HG03097 (cell line): ENCODE results near the gene MTRFR.
"Not testable (repeated sequence)": the region's sequence is repeated elsewhere in the genome, so short reads cannot be mapped to it uniquely, and the experiment has no call there.

ENCODE experiments used
- ATAC-seq: cut with Tn5 transposase; IDR thresholded peaks from one replicate; pipeline ENCODE4 v1.9.1; 2021; ENCODE audit not compliant: unreplicated experiment, low FRiP score

The MTRFR gene

GRCh38 chr12:123232807-123233504 lies at the start of gene MTRFR, which contains the start of gene MPHOSPH9:
MTRFR (plus strand) TSS chr12:123233436; CDS start chr12:123253675, 20,239 bp downstream.
MPHOSPH9 (minus strand) TSS chr12:123233141; CDS start chr12:123230364, 2,777 bp downstream.
- ATAC-seq = peak; percentile 79

- ATAC-seq = no peak
Measured at GRCh38 chr12:123187637-123188036, 45.6 kb upstream of the MTRFR start.

- ATAC-seq = no peak
Measured at GRCh38 chr12:123199936-123200335, 33.3 kb upstream of the MTRFR start.

GRCh38 chr12:123200414-123200813 lies 32.8 kb upstream of the MTRFR start:
- ATAC-seq = no peak

- not testable (repeated sequence) for ATAC-seq
Measured at GRCh38 chr12:123206794-123207193, 26.4 kb upstream of the MTRFR start.

GRCh38 chr12:123207815-123208214 lies 25.4 kb upstream of the MTRFR start:
- not testable (repeated sequence) for ATAC-seq

GRCh38 chr12:123223241-123223668 lies 10.0 kb upstream of the MTRFR start:
- no peak for ATAC-seq

GRCh38 chr12:123225443-123225842 lies 7.8 kb upstream of the MTRFR start:
- no peak for ATAC-seq

GRCh38 chr12:123227581-123228258 lies 5.5 kb upstream of the MTRFR start:
- ATAC-seq = no peak

GRCh38 chr12:123229051-123229450 lies 4.2 kb upstream of the MTRFR start:
- ATAC-seq = no peak

- ATAC-seq = no peak
Measured at GRCh38 chr12:123231931-123232330, 1.3 kb upstream of the MTRFR start.

GRCh38 chr12:123232472-123232806 lies 797 bp upstream of the MTRFR start:
- ATAC-seq = no peak

GRCh38 chr12:123233505-123234308 lies 471 bp downstream of the MTRFR start:
- peak; percentile 11 for ATAC-seq

GRCh38 chr12:123237646-123238329 lies 4.6 kb downstream of the MTRFR start:
- no peak for ATAC-seq

GRCh38 chr12:123238330-123238682 lies 5.1 kb downstream of the MTRFR start:
- ATAC-seq = no peak

GRCh38 chr12:123238961-123239360 lies 5.7 kb downstream of the MTRFR start:
- ATAC-seq = no peak

- no peak for ATAC-seq
Measured at GRCh38 chr12:123242116-123242904, 9.1 kb downstream of the MTRFR start.

- no peak for ATAC-seq
Measured at GRCh38 chr12:123243671-123244262, 10.5 kb downstream of the MTRFR start.

- no peak for ATAC-seq
Measured at GRCh38 chr12:123245678-123246077, 12.4 kb downstream of the MTRFR start.

GRCh38 chr12:123248129-123248528 lies 14.9 kb downstream of the MTRFR start:
- not testable (repeated sequence) for ATAC-seq
